Endothelial cell of umbilical vein (primary cell): ENCODE data around the gene PCSK6. TPM values are rescaled to one million over a fixed set of nuclear protein-coding genes. Genes with fewer than 3 reads are reported as not detected.

Experiments used
- BruUV-seq: library from RNA; stranded (reverse); fragments of 400-500 nt; replicated peaks from 2 replicates; lab custom pipeline; 2021; lab: Mats Ljungman, UMichigan
- CTCF ChIA-PET: fragments of 300-600, 350-600 bp; sonication (Branson Sonifier 250); formaldehyde crosslinking; loops from one replicate; lab custom pipeline; 2021; ENCODE audit warnings: antibody characterized with exemption, inconsistent platforms; lab: Charles Lee
- POLR2A ChIA-PET: fragments of 300-600, 350-600 bp; sonication (Branson Sonifier 250); formaldehyde crosslinking; loops from one replicate; lab custom pipeline; 2021; ENCODE audit warnings: antibody characterized with exemption, inconsistent platforms; lab: Charles Lee
- DNase-seq: peaks from one replicate; pipeline ENCODE4 v3.0.0-alpha.2; 2011; ENCODE audit warnings: low read depth, low spot score
- FAIRE-seq: peaks from 2 replicates; lab custom pipeline; 2011; peaks lifted over from hg19 to GRCh38; lab: Jason Lieb, UNC
- H2AFZ ChIP-seq: 2 replicates; pipeline ENCODE4 v1.6.0; 2012; ENCODE audit warnings: low read depth, low read length, control low read depth, inconsistent platforms
- H3K27ac ChIP-seq: 2 replicates; pipeline ENCODE4 v1.5.1; 2011; ENCODE audit warnings: low read depth, mild to moderate bottlenecking, control low read depth, low read length, moderate library complexity; ENCODE audit not compliant: insufficient read depth
- H3K27me3 ChIP-seq, 2 experiments: 2 replicates each; pipeline versions ENCODE4 v1.6.0 to v1.6.1; 2011; ENCODE audit warnings: low read length in 2 of 2, mixed read lengths in 1 of 2; ENCODE audit not compliant: control insufficient read depth in 2 of 2, insufficient read depth in 2 of 2
- H3K36me3 ChIP-seq, 2 experiments: 2 replicates in 1 of 2; 3 replicates in 1 of 2; pipeline ENCODE4 v1.5.1; 2011; ENCODE audit warnings: low read length in 2 of 2, mild to moderate bottlenecking in 1 of 2, moderate library complexity in 1 of 2; ENCODE audit not compliant: control insufficient read depth in 2 of 2, insufficient read depth in 2 of 2; ENCODE audit errors: extremely low read depth in 1 of 2
- H3K4me1 ChIP-seq: 3 replicates; pipeline ENCODE4 v1.5.1; 2011; ENCODE audit warnings: mild to moderate bottlenecking, low read length; ENCODE audit not compliant: control insufficient read depth, insufficient read depth; ENCODE audit errors: extremely low read depth
- H3K4me2 ChIP-seq: 2 replicates; pipeline ENCODE4 v1.6.1; 2011; ENCODE audit warnings: low read length, control low read depth, mixed read lengths; ENCODE audit not compliant: insufficient read depth
- H3K4me3 ChIP-seq, 3 experiments: fragments of 200-600 bp in 1 of 3; sonication (generic), shearing (Covaris generic) in 1 of 3; replicated peaks in 1 of 3; 2 replicates each; pipeline ENCODE4 v1.5.1; 2011 to 2016; ENCODE audit warnings: control low read depth in 3 of 3, low read length in 3 of 3, mild to moderate bottlenecking in 2 of 3, inconsistent platforms in 1 of 3, low read depth in 1 of 3, moderate library complexity in 1 of 3; ENCODE audit not compliant: insufficient read depth in 1 of 3
- H3K79me2 ChIP-seq: 2 replicates; pipeline ENCODE4 v1.6.0; 2012; ENCODE audit warnings: low read length, inconsistent platforms; ENCODE audit not compliant: control insufficient read depth, insufficient read depth
- H3K9ac ChIP-seq: replicated peaks from 2 replicates; pipeline ENCODE3; 2011; ENCODE audit warnings: low read length, control low read depth; ENCODE audit not compliant: insufficient read depth; ENCODE audit errors: extremely low read depth
- H3K9me1 ChIP-seq: replicated peaks from 3 replicates; pipeline ENCODE4 v1.6.0; 2011; ENCODE audit warnings: mild to moderate bottlenecking, low read length; ENCODE audit not compliant: control insufficient read depth, insufficient read depth; ENCODE audit errors: extremely low read depth
- H3K9me3 ChIP-seq: replicated peaks from 2 replicates; pipeline ENCODE4 v1.5.1; 2012; ENCODE audit warnings: low read length, inconsistent platforms; ENCODE audit not compliant: control insufficient read depth, insufficient read depth
- H4K20me1 ChIP-seq: replicated peaks from 2 replicates; pipeline ENCODE3; 2011; ENCODE audit warnings: mild to moderate bottlenecking, low read length; ENCODE audit not compliant: control insufficient read depth, insufficient read depth; ENCODE audit errors: extremely low read depth
- CTCF ChIP-seq, 2 donors: IDR thresholded peaks; 1 replicate in 1 of 2; 2 replicates in 1 of 2; pipeline ENCODE4 v1.5.1; 2011; ENCODE audit warnings: low read length in 2 of 2, mild to moderate bottlenecking in 2 of 2, moderate library complexity in 2 of 2, control low read depth in 1 of 2, inconsistent platforms in 1 of 2, low read depth in 1 of 2; ENCODE audit not compliant: insufficient read depth in 1 of 2; ENCODE audit errors: extremely low read depth in 1 of 2
- EZH2 ChIP-seq: IDR thresholded peaks from 2 replicates; pipeline ENCODE4 v1.6.1; 2012; ENCODE audit warnings: borderline replicate concordance, low read depth, mild to moderate bottlenecking, moderate library complexity, low read length, inconsistent platforms; ENCODE audit not compliant: severe bottlenecking
- FOS ChIP-seq: IDR thresholded peaks from 2 replicates; pipeline ENCODE4 v1.6.1; 2011; ENCODE audit warnings: mild to moderate bottlenecking, low read length, moderate library complexity, borderline replicate concordance; ENCODE audit not compliant: insufficient read depth
- GATA2 ChIP-seq: IDR thresholded peaks from 2 replicates; pipeline ENCODE4 v1.7.0; 2011; ENCODE audit warnings: low read depth, mild to moderate bottlenecking, moderate library complexity, mixed read lengths, low read length; ENCODE audit not compliant: insufficient read length, insufficient read depth
- JUN ChIP-seq: IDR thresholded peaks from 2 replicates; pipeline ENCODE4 v1.6.1; 2011; ENCODE audit warnings: borderline replicate concordance, low read depth; ENCODE audit not compliant: insufficient read length, insufficient read depth
- MAX ChIP-seq: IDR thresholded peaks from 2 replicates; pipeline ENCODE4 v1.6.1; 2011; ENCODE audit not compliant: insufficient read depth, insufficient read length
- MYC ChIP-seq: IDR thresholded peaks from one replicate; pipeline ENCODE4 v1.6.1; 2011; ENCODE audit warnings: mild to moderate bottlenecking, low read depth, low read length
- POLR2A ChIP-seq: IDR thresholded peaks from 2 replicates; pipeline ENCODE4 v1.6.1; 2012; ENCODE audit warnings: low read depth, mild to moderate bottlenecking, control low read depth, low read length
- POLR2AphosphoS5 ChIP-seq: IDR thresholded peaks from 2 replicates; pipeline ENCODE4 v1.6.1; 2012; ENCODE audit warnings: low read depth, mild to moderate bottlenecking, control low read depth, low read length, moderate library complexity; ENCODE audit not compliant: insufficient read depth
- dilution Hi-C: fragments of 300-500 bp; cut with MboI; formaldehyde crosslinking; loops from one replicate; pipeline ENCODE4 v1.15.0; 2019; ENCODE audit warnings: low sequenced_read_pairs; ENCODE audit not compliant: extremely low pct_ligation_motif_present
- intact Hi-C: fragments of 100-400 bp; cut with micrococcal nuclease; formaldehyde crosslinking; loops from one replicate; pipeline ENCODE4 v1.10.0; 2022
- polyA plus RNA-seq, 4 experiments: library from polyadenylated mRNA; depleted of rRNA in 3 of 4; stranded (reverse) in 3 of 4; unstranded in 1 of 4; fragments of >200 nt; gene quantifications; 2 replicates each; pipeline versions ENCODE4 v1.2.1 to v1.2.3, GENCODE V29; 2011 to 2012; ENCODE audit warnings: missing spikeins in 1 of 4
- total RNA-seq: library from RNA; stranded (reverse); gene quantifications from 2 replicates; pipeline ENCODE4 v1.2.3, GENCODE V29; 2021

PCSK6 gene
- total and polyA plus RNA-seq, 2 donors (not counting 3 experiments of a cell fraction or from before 2014, with no cell fraction given) = 0.18 to 0.69 TPM

- intact Hi-C loops = no loop called here
- no peaks in the 10 kb centered on the region for H3K36me3 ChIP-seq
- no peak for FAIRE-seq
- no peaks in the 10 kb centered on the region for H4K20me1 ChIP-seq
- H2AFZ ChIP-seq = no peak overlapping the region
- CTCF ChIA-PET = no interaction called here
- H3K79me2 ChIP-seq = no peaks in the 10 kb centered on the region
- H3K4me1 ChIP-seq = no peaks in the 10 kb centered on the region
- no peaks in the 10 kb centered on the region for H3K9me1 ChIP-seq
- H3K9me3 ChIP-seq = no peaks in the 10 kb centered on the region
- DNase-seq = no peak
- H3K9ac ChIP-seq = no peak overlapping the region
- H3K27me3 ChIP-seq = no peaks in the 10 kb centered on the region
- no TSS peak for BruUV-seq
- H3K27ac ChIP-seq = no peak overlapping the region
- no peak overlapping the region for H3K4me3 ChIP-seq
- POLR2A ChIA-PET = no interaction called here
- no peak overlapping the region for H3K4me2 ChIP-seq
- dilution Hi-C loops = no loop called here
- TF ChIP-seq EZH2 (no peak), POLR2AphosphoS5 (no peak), GATA2 (no peak), CTCF (IDR thresholded peaks at IDR 0.05; ENCODE audit: extremely low read depth in 1 of 2, insufficient read depth in 1 of 2, low read depth in 1 of 2, low read length in 2 of 2) (no peak), JUN (no peak), MAX (no peak), POLR2A (no peak), FOS (no peak), MYC (no peak)
Observed at GRCh38 chr15:101433396-101433795, 56.1 kb downstream of the PCSK6 start.
